ENCODE data around the gene C7orf25.

DNA sequence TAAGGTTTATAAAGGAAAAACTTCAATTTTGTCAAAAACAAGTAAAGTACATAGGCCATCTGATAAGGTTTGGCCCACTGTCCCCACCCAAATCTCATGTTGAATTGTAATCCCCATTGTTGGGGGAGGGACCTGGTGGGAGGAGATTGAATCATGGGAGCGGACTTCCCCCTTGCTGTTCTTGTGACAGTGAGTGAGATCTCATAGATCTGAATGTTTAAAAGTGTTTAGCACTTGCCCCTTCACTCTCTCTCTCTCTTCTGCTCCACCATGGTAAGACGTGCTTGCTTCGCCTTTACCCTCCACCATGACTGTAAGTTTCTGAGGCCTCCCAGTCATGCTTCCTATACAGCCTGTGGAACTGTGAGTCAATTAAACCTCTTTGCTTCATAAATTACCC, 38.5 kb upstream of the C7orf25 start:
- TF ChIP-seq POLR2A (IDR thresholded peaks at IDR 0.05; ENCODE audit: low read length) (no peak), ESRRA (IDR thresholded peaks at IDR 0.05; ENCODE audit: borderline replicate concordance, low read length) (no peak), CHD4 (IDR thresholded peaks at IDR 0.05; ENCODE audit: borderline replicate concordance) (no peak), ZFP36 (IDR thresholded peaks at IDR 0.05; ENCODE audit: borderline replicate concordance, partially characterized antibody) (no peak), MAFK (IDR thresholded peaks at IDR 0.05; ENCODE audit: partially characterized antibody) (no peak), MYC (IDR thresholded peaks at IDR 0.05; ENCODE audit: borderline replicate concordance, low read length) (no peak), RAD21 (conservative IDR thresholded peaks at IDR 0.05 in 1 of 2, IDR thresholded peaks at IDR 0.05 in 1 of 2) (no peak), EHMT2 (IDR thresholded peaks at IDR 0.05; ENCODE audit: low read depth) (no peak), POLR2AphosphoS2 (conservative IDR thresholded peaks at IDR 0.05; ENCODE audit: low read length) (no peak)
- TF ChIP-seq, protein P1, sequence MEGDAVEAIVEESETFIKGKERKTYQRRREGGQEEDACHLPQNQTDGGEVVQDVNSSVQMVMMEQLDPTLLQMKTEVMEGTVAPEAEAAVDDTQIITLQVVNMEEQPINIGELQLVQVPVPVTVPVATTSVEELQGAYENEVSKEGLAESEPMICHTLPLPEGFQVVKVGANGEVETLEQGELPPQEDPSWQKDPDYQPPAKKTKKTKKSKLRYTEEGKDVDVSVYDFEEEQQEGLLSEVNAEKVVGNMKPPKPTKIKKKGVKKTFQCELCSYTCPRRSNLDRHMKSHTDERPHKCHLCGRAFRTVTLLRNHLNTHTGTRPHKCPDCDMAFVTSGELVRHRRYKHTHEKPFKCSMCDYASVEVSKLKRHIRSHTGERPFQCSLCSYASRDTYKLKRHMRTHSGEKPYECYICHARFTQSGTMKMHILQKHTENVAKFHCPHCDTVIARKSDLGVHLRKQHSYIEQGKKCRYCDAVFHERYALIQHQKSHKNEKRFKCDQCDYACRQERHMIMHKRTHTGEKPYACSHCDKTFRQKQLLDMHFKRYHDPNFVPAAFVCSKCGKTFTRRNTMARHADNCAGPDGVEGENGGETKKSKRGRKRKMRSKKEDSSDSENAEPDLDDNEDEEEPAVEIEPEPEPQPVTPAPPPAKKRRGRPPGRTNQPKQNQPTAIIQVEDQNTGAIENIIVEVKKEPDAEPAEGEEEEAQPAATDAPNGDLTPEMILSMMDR (IDR thresholded peaks at IDR 0.05) = no peak
